Measurements from ENCODE around the gene CA5A. TPM values are rescaled to one million over a fixed set of nuclear protein-coding genes. Genes with fewer than 3 reads are reported as not detected.
A peak's percentile ranks its signal among the peaks of the same experiment; 100 is the strongest.

The CA5A gene
- total and polyA plus RNA-seq, 9 of the 15 experiments (the other 6 are each of a cell fraction or from before 2014, with no cell fraction given), result not detected

- TF ChIP-seq RREB1 (CRISPR knock-in tag; IDR thresholded peaks at IDR 0.05) (peak; percentile 61; the same call in 1 of the 2 replicates), NFRKB (IDR thresholded peaks at IDR 0.05; ENCODE audit: low read depth) (peak; percentile 96), HDAC1 (IDR thresholded peaks at IDR 0.05) (0 out of 4 replicates have a peak, but pooled peaks of 1 of the 2 experiments have one; percentile 34), KLF13 (tag; IDR thresholded peaks at IDR 0.05; ENCODE audit: borderline replicate concordance, low read depth) (peak; percentile 13; the same call in 1 of the 2 replicates), ZBTB40 (IDR thresholded peaks at IDR 0.05) (no peak; the same call in 1 of the 2 replicates), ZBTB40 (CRISPR knock-in tag; IDR thresholded peaks at IDR 0.05) (no peak), ZKSCAN8 (CRISPR knock-in tag; IDR thresholded peaks at IDR 0.05) (peak; percentile 32; the same call in 1 of the 2 replicates), GTF2F1 (IDR thresholded peaks at IDR 0.05; ENCODE audit: low read depth, low read length) (0 out of 2 replicates have a peak, but pooled peaks have one; percentile 46), PRMT5 (CRISPR knock-in tag; IDR thresholded peaks at IDR 0.05) (no peak), MECOM (CRISPR knock-in tag; IDR thresholded peaks at IDR 0.05) (peak; percentile 78), ESRRB (CRISPR knock-in tag; IDR thresholded peaks at IDR 0.05; ENCODE audit: borderline replicate concordance) (no peak), PKNOX1 (IDR thresholded peaks at IDR 0.05) (no peak)
Observed at GRCh38 chr16:87853411-87854052, 82.8 kb downstream of the CA5A start (continued).

Data from K562 (cell line).